HG02763 (cell line): Measurements from ENCODE around the gene ZNF326.

Experiments used
- ATAC-seq: cut with Tn5 transposase; IDR thresholded peaks from one replicate; pipeline ENCODE4 v1.9.1; 2021; ENCODE audit warnings: mild to moderate bottlenecking, moderate library complexity; ENCODE audit not compliant: unreplicated experiment

ZNF326 gene

GRCh38 chr1:89994805-89995597, at the start of gene ZNF326:
TSS of gene ZNF326 (plus strand) at chr1:89995110. CDS start at chr1:89995258, 148 bp downstream.
- ATAC-seq = peak; percentile 95

- ATAC-seq = peak; percentile 79
Observed at GRCh38 chr1:89945852-89946476, 48.9 kb upstream of the ZNF326 start.

- no peak for ATAC-seq
Observed at GRCh38 chr1:89946532-89946931, 48.4 kb upstream of the ZNF326 start.

- no peak for ATAC-seq
Observed at GRCh38 chr1:89948722-89949345, 46.1 kb upstream of the ZNF326 start.

- no peak for ATAC-seq
Observed at GRCh38 chr1:89949991-89950624, 44.8 kb upstream of the ZNF326 start.

- no peak for ATAC-seq
Observed at GRCh38 chr1:89950703-89951102, 44.2 kb upstream of the ZNF326 start.

- no peak for ATAC-seq
Observed at GRCh38 chr1:89951766-89952604, 42.9 kb upstream of the ZNF326 start.

GRCh38 chr1:89952605-89953130, 42.2 kb upstream of the ZNF326 start:
- ATAC-seq = no peak

- ATAC-seq = peak; percentile 44
Observed at GRCh38 chr1:89953131-89953626, 41.7 kb upstream of the ZNF326 start.

GRCh38 chr1:89953929-89954328, 41.0 kb upstream of the ZNF326 start:
- no peak for ATAC-seq

GRCh38 chr1:89954401-89954800, 40.5 kb upstream of the ZNF326 start:
- ATAC-seq = no peak

- no peak for ATAC-seq
Observed at GRCh38 chr1:89955311-89956205, 39.4 kb upstream of the ZNF326 start.

- no peak for ATAC-seq
Observed at GRCh38 chr1:89957107-89957506, 37.8 kb upstream of the ZNF326 start.

- no peak for ATAC-seq
Observed at GRCh38 chr1:89958851-89959654, 35.9 kb upstream of the ZNF326 start.

GRCh38 chr1:89959719-89960118, 35.2 kb upstream of the ZNF326 start:
- no peak for ATAC-seq

GRCh38 chr1:89962024-89962741, 32.7 kb upstream of the ZNF326 start:
- ATAC-seq = no peak

GRCh38 chr1:89962742-89963075, 32.2 kb upstream of the ZNF326 start:
- no peak for ATAC-seq
